Measurements from ENCODE around the gene FBXL16. TPM values are rescaled to one million over a fixed set of nuclear protein-coding genes. Genes with fewer than 3 reads are reported as not detected.

Gene FBXL16
- polyA plus RNA-seq, 1 of the 3 experiments (the other 2 are of a cell fraction), result 19.8 TPM

- TF ChIP-seq, protein P1, sequence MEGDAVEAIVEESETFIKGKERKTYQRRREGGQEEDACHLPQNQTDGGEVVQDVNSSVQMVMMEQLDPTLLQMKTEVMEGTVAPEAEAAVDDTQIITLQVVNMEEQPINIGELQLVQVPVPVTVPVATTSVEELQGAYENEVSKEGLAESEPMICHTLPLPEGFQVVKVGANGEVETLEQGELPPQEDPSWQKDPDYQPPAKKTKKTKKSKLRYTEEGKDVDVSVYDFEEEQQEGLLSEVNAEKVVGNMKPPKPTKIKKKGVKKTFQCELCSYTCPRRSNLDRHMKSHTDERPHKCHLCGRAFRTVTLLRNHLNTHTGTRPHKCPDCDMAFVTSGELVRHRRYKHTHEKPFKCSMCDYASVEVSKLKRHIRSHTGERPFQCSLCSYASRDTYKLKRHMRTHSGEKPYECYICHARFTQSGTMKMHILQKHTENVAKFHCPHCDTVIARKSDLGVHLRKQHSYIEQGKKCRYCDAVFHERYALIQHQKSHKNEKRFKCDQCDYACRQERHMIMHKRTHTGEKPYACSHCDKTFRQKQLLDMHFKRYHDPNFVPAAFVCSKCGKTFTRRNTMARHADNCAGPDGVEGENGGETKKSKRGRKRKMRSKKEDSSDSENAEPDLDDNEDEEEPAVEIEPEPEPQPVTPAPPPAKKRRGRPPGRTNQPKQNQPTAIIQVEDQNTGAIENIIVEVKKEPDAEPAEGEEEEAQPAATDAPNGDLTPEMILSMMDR (IDR thresholded peaks at IDR 0.05), result no peak
- no peak for TF ChIP-seq NFIC (IDR thresholded peaks at IDR 0.05; ENCODE audit: borderline replicate concordance)
- TF ChIP-seq TAF1 (IDR thresholded peaks at IDR 0.05; ENCODE audit: borderline replicate concordance, low read depth, low read length), result peak; percentile 80
- no peak for TF ChIP-seq FOXM1 (IDR thresholded peaks at IDR 0.05; ENCODE audit: low read depth)
- TF ChIP-seq, protein P2, sequence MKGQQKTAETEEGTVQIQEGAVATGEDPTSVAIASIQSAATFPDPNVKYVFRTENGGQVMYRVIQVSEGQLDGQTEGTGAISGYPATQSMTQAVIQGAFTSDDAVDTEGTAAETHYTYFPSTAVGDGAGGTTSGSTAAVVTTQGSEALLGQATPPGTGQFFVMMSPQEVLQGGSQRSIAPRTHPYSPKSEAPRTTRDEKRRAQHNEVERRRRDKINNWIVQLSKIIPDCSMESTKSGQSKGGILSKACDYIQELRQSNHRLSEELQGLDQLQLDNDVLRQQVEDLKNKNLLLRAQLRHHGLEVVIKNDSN (IDR thresholded peaks at IDR 0.05; ENCODE audit: borderline replicate concordance, low read depth), result 0 out of 2 replicates have a peak, but pooled peaks have one; percentile 25
- TF ChIP-seq TCF12 (IDR thresholded peaks at IDR 0.05), result no peak
- no peak for TF ChIP-seq CHD2 (IDR thresholded peaks at IDR 0.05; ENCODE audit: low read length, partially characterized antibody)
- no peak for TF ChIP-seq YY1 (IDR thresholded peaks at IDR 0.05; ENCODE audit: low read depth)
- TF ChIP-seq GABPA (IDR thresholded peaks at IDR 0.05; ENCODE audit: low read depth), result peak; percentile 81
- no peak for TF ChIP-seq USF2 (IDR thresholded peaks at IDR 0.05; ENCODE audit: borderline replicate concordance, low read depth, low read length)
These were observed 15.6 kb upstream of the FBXL16 start, which contains the start of gene ANTKMT (continued) for GRCh38 chr16:720990-721764.

GRCh38 chr16:720447-720989 lies 14.9 kb upstream of the FBXL16 start:
- ChIA-PET CTCF (interaction anchor here (0.7 to 22.4 kb wide), 11 partner anchors 7 to 382 kb away, joined by 3 to 358 read pairs (median 5); partner anchors contain the start of genes ANTKMT, CCDC78, CIAO3 and FBXL16), POLR2A (interaction anchor here (0.9 to 3.8 kb wide), 13 partner anchors 9 to 67 kb away, joined by 3 to 19 read pairs (median 4); partner anchors contain the start of genes CHTF18, JMJD8, RPUSD1 and STUB1)
- Histone ChIP-seq H3K4me2 (peak overlapping the region; percentile 100), H2AFZ (ENCODE audit: low read depth) (0 out of 2 replicates have a peak overlapping the region, but pooled peaks have one; percentile 46), H4K20me1 (ENCODE audit: insufficient read depth) (peaks cover 24% of the 10 kb centered on the region; the same call in 1 of the 2 replicates), H3K9me2 (no peaks in the 10 kb centered on the region), H3K4me3 (ENCODE audit: low read depth in 2 of 2, low read length in 1 of 2) (peak overlapping the region; percentile 86 to 89), H3K4me1 (ENCODE audit: control insufficient read depth in 1 of 2, insufficient read depth in 2 of 2, low read depth in 1 of 2, low read length in 1 of 2) (peaks cover 8 to 47% of the 10 kb centered on the region in 2 experiments; a peak in 3 of 4 replicates), H3K27ac (ENCODE audit: low read depth in 2 of 2, low read length in 1 of 2) (peak overlapping the region; percentile 91 to 99), H3F3A (replicated peaks; ENCODE audit: insufficient read depth) (peaks cover 24% of the 10 kb centered on the region), H3K9me3 (no peaks in the 10 kb centered on the region), H3K27me3 (ENCODE audit: insufficient read depth) (no peaks in the 10 kb centered on the region), H3K79me2 (ENCODE audit: insufficient read depth) (peaks cover 2% of the 10 kb centered on the region; the same call in 1 of the 2 replicates), H3K9ac (peak overlapping the region; percentile 85), H3K36me3 (replicated peaks in 1 of 2; ENCODE audit: control insufficient read depth in 1 of 2, insufficient read depth in 2 of 2, low read length in 1 of 2) (peaks cover 0 to 6% of the 10 kb centered on the region in 2 experiments)
- DNase-seq, result peak; percentile 89
- WGBS (ENCODE audit: low lambda C conversion rate), result 2% methylated on average over 24 of the region's 38 CpGs
- TF ChIP-seq, protein P3, sequence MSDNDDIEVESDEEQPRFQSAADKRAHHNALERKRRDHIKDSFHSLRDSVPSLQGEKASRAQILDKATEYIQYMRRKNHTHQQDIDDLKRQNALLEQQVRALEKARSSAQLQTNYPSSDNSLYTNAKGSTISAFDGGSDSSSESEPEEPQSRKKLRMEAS (IDR thresholded peaks at IDR 0.05; ENCODE audit: low read depth), result peak; percentile 38
- peak; percentile 59 for TF ChIP-seq TAF1 (IDR thresholded peaks at IDR 0.05; ENCODE audit: borderline replicate concordance, low read depth, low read length)
- 0 out of 2 replicates have a peak, but pooled peaks have one; percentile 21 for TF ChIP-seq REST (IDR thresholded peaks at IDR 0.05; ENCODE audit: low read depth, low read length)
- TF ChIP-seq, protein P4, sequence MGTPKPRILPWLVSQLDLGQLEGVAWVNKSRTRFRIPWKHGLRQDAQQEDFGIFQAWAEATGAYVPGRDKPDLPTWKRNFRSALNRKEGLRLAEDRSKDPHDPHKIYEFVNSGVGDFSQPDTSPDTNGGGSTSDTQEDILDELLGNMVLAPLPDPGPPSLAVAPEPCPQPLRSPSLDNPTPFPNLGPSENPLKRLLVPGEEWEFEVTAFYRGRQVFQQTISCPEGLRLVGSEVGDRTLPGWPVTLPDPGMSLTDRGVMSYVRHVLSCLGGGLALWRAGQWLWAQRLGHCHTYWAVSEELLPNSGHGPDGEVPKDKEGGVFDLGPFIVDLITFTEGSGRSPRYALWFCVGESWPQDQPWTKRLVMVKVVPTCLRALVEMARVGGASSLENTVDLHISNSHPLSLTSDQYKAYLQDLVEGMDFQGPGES (IDR thresholded peaks at IDR 0.05; ENCODE audit: low read depth, low read length), result no peak
- 0 out of 2 replicates have a peak, but pooled peaks have one; percentile 2 for TF ChIP-seq JUND (IDR thresholded peaks at IDR 0.05)
- no peak for TF ChIP-seq EP300 (IDR thresholded peaks at IDR 0.05; ENCODE audit: borderline replicate concordance in 1 of 2, low read depth in 1 of 2, low read length in 1 of 2)
- TF ChIP-seq, protein P1 (IDR thresholded peaks at IDR 0.05), result peak; percentile 43
- peak; percentile 60; the same call in 1 of the 2 replicates for TF ChIP-seq SIN3A (IDR thresholded peaks at IDR 0.05; ENCODE audit: borderline replicate concordance, low read depth, low read length)
